H1 (cell line): ENCODE measurements around the gene TDG. TPM values are rescaled to one million over a fixed set of nuclear protein-coding genes. Genes with fewer than 3 reads are reported as not detected.
A peak's percentile ranks its signal among the peaks of the same experiment; 100 is the strongest.

ENCODE experiments used
- CTCF ChIA-PET: fragments of 300-600 bp; sonication (Branson Sonifier 250); formaldehyde crosslinking; loops from one replicate; lab custom pipeline; 2021; ENCODE audit not compliant: partially characterized antibody; lab: Charles Lee
- POLR2A ChIA-PET: fragments of 300-600 bp; sonication (Branson Sonifier 250); formaldehyde crosslinking; loops from one replicate; lab custom pipeline; 2021; ENCODE audit warnings: inconsistent platforms; ENCODE audit not compliant: partially characterized antibody; lab: Charles Lee
- DNase-seq, 2 experiments: peaks; one replicate each; pipeline versions ENCODE4 v3.0.0 to v3.0.0-alpha.2; 2010 to 2022; ENCODE audit warnings: low spot score in 2 of 2, low read depth in 1 of 2, mixed read lengths in 1 of 2
- FAIRE-seq: peaks from 2 replicates; lab custom pipeline; 2011; peaks lifted over from hg19 to GRCh38; lab: Jason Lieb, UNC
- H2AFZ ChIP-seq: 2 replicates; pipeline ENCODE4 v1.8.1; 2012; ENCODE audit warnings: low read length, inconsistent platforms
- H2AK5ac ChIP-seq: 2 replicates; pipeline ENCODE4 v1.6.1; 2013; ENCODE audit warnings: low read depth, low read length
- H2BK120ac ChIP-seq: replicated peaks from 2 replicates; pipeline ENCODE3; 2013; ENCODE audit warnings: low read depth, low read length, inconsistent platforms
- H2BK12ac ChIP-seq: 2 replicates; pipeline ENCODE4 v1.6.1; 2013; ENCODE audit warnings: low read depth, low read length
- H2BK15ac ChIP-seq: 2 replicates; pipeline ENCODE4 v1.6.1; 2013; ENCODE audit warnings: low read length
- H2BK20ac ChIP-seq: 2 replicates; pipeline ENCODE4 v1.6.1; 2013; ENCODE audit warnings: low read length
- H2BK5ac ChIP-seq: 2 replicates; pipeline ENCODE4 v1.6.1; 2013; ENCODE audit warnings: low read depth, low read length
- H3K14ac ChIP-seq: 2 replicates; pipeline ENCODE4 v1.6.1; 2013; ENCODE audit warnings: inconsistent platforms; ENCODE audit not compliant: insufficient read length
- H3K18ac ChIP-seq: 2 replicates; pipeline ENCODE4 v1.6.1; 2013; ENCODE audit warnings: low read length; ENCODE audit errors: extremely low read depth
- H3K23ac ChIP-seq: 2 replicates; pipeline ENCODE4 v1.6.1; 2013; ENCODE audit warnings: inconsistent platforms; ENCODE audit not compliant: insufficient read length
- H3K23me2 ChIP-seq: 2 replicates; pipeline ENCODE4 v1.6.1; 2013; ENCODE audit warnings: low read depth, low read length
- H3K27ac ChIP-seq: 2 replicates; pipeline ENCODE4 v1.6.1; 2011; ENCODE audit warnings: low read depth, low read length, inconsistent platforms
- H3K27me3 ChIP-seq, 4 experiments: replicated peaks in 1 of 4; 1 replicate in 1 of 4; 2 replicates in 3 of 4; pipeline versions ENCODE4 v1.6.1 to v1.8.1; 2011 to 2013; ENCODE audit warnings: low read length in 3 of 4, mild to moderate bottlenecking in 3 of 4, inconsistent platforms in 2 of 4, mixed read lengths in 2 of 4, moderate library complexity in 1 of 4; ENCODE audit not compliant: control insufficient read depth in 3 of 4, insufficient read depth in 3 of 4; ENCODE audit errors: extremely low read depth in 1 of 4
- H3K36me3 ChIP-seq, 4 experiments: 2 replicates each; pipeline versions ENCODE4 v1.6.1 to v1.8.1; 2011 to 2013; ENCODE audit warnings: mild to moderate bottlenecking in 4 of 4, low read length in 3 of 4, moderate library complexity in 2 of 4, control low read depth in 1 of 4, inconsistent platforms in 1 of 4; ENCODE audit not compliant: insufficient read depth in 4 of 4, control insufficient read depth in 2 of 4
- H3K4ac ChIP-seq: replicated peaks from 2 replicates; pipeline ENCODE3; 2013; ENCODE audit warnings: low read length, low read depth, mixed read lengths, inconsistent platforms; ENCODE audit not compliant: insufficient read length
- H3K4me1 ChIP-seq, 4 experiments: replicated peaks in 1 of 4; 1 replicate in 1 of 4; 2 replicates in 3 of 4; pipeline versions ENCODE4 v1.6.1 to v1.8.1; 2011 to 2013; ENCODE audit warnings: low read length in 3 of 4, inconsistent platforms in 2 of 4, mixed read lengths in 1 of 4; ENCODE audit not compliant: insufficient read depth in 4 of 4, control insufficient read depth in 3 of 4
- H3K4me2 ChIP-seq, 2 experiments: 2 replicates each; pipeline versions ENCODE4 v1.6.1 to v1.8.1; 2011 to 2013; ENCODE audit warnings: low read depth in 2 of 2, low read length in 2 of 2, control low read depth in 1 of 2, inconsistent platforms in 1 of 2, mild to moderate bottlenecking in 1 of 2; ENCODE audit not compliant: insufficient read depth in 1 of 2
- H3K4me3 ChIP-seq, 4 experiments: fragments of 200-600, 300-600 bp in 1 of 4; sonication (generic), shearing (Covaris generic), sonication (Bioruptor Twin) in 1 of 4; 2 replicates each; pipeline versions ENCODE4 v1.5.1 to v1.8.1; 2011 to 2016; ENCODE audit warnings: low read length in 4 of 4, low read depth in 3 of 4, control low read depth in 2 of 4, inconsistent platforms in 2 of 4, mild to moderate bottlenecking in 2 of 4, mixed read lengths in 1 of 4, moderate library complexity in 1 of 4; ENCODE audit not compliant: insufficient read depth in 2 of 4; ENCODE audit errors: extremely low read depth in 1 of 4
- H3K56ac ChIP-seq: replicated peaks from 2 replicates; pipeline ENCODE3; 2013; ENCODE audit warnings: low read depth, mild to moderate bottlenecking, mixed read lengths, low read length, inconsistent platforms; ENCODE audit not compliant: insufficient read length
- H3K79me1 ChIP-seq: 2 replicates; pipeline ENCODE4 v1.6.1; 2013; ENCODE audit warnings: low read depth, low read length, control low read depth
- H3K79me2 ChIP-seq, 2 experiments: 2 replicates each; pipeline versions ENCODE4 v1.6.1 to v1.8.1; 2012 to 2013; ENCODE audit warnings: low read length in 2 of 2, mild to moderate bottlenecking in 2 of 2, inconsistent platforms in 1 of 2; ENCODE audit not compliant: insufficient read depth in 2 of 2, control insufficient read depth in 1 of 2
- H3K9ac ChIP-seq, 4 experiments: replicated peaks in 1 of 4; 1 replicate in 1 of 4; 2 replicates in 3 of 4; pipeline versions ENCODE4 v1.6.1 to v1.8.1; 2011 to 2013; ENCODE audit warnings: low read depth in 3 of 4, low read length in 3 of 4, control low read depth in 2 of 4, mild to moderate bottlenecking in 2 of 4, moderate library complexity in 2 of 4, inconsistent platforms in 1 of 4; ENCODE audit errors: extremely low read depth in 1 of 4
- H3K9me3 ChIP-seq, 2 experiments: 2 replicates each; pipeline versions ENCODE4 v1.6.1 to v1.8.1; 2012 to 2013; ENCODE audit warnings: mild to moderate bottlenecking in 2 of 2, moderate library complexity in 2 of 2, control low read depth in 1 of 2, inconsistent platforms in 1 of 2, low read depth in 1 of 2, low read length in 1 of 2, mixed read lengths in 1 of 2; ENCODE audit not compliant: insufficient read depth in 2 of 2
- H4K20me1 ChIP-seq, 2 experiments: replicated peaks in 1 of 2; 2 replicates each; pipeline versions ENCODE3 to v1.8.1; 2011 to 2013; ENCODE audit warnings: inconsistent platforms in 2 of 2, low read length in 2 of 2, mild to moderate bottlenecking in 1 of 2; ENCODE audit not compliant: insufficient read depth in 2 of 2, control insufficient read depth in 1 of 2
- H4K5ac ChIP-seq: 2 replicates; pipeline ENCODE4 v1.6.1; 2013; ENCODE audit warnings: low read length, low read depth, mixed read lengths, inconsistent platforms; ENCODE audit not compliant: insufficient read length
- H4K8ac ChIP-seq: 2 replicates; pipeline ENCODE4 v1.8.0; 2013; ENCODE audit warnings: mild to moderate bottlenecking, moderate library complexity, low read length, inconsistent platforms; ENCODE audit not compliant: insufficient read depth; ENCODE audit errors: extremely low read depth
- H4K91ac ChIP-seq: replicated peaks from 2 replicates; pipeline ENCODE3; 2013; ENCODE audit warnings: low read length, mixed read lengths, inconsistent platforms; ENCODE audit not compliant: insufficient read length
- CBX5 ChIP-seq: fragments of 300-800, 300-1000 bp; sonication (generic); IDR thresholded peaks from 2 replicates; pipeline ENCODE4 v1.7.1; 2016; ENCODE audit warnings: antibody characterized with exemption, low read length, low read depth
- GTF2F1 ChIP-seq: IDR thresholded peaks from 2 replicates; pipeline ENCODE4 v1.6.1; 2012; ENCODE audit warnings: low read depth, low read length, improper control_type of control experiment, borderline replicate concordance
- HDAC6 ChIP-seq: IDR thresholded peaks from one replicate; pipeline ENCODE4 v1.7.1; 2012; ENCODE audit warnings: low read depth, mild to moderate bottlenecking, inconsistent platforms, low read length, moderate library complexity
- POU5F1 ChIP-seq: IDR thresholded peaks from 2 replicates; pipeline ENCODE4 v1.6.1; 2011; ENCODE audit warnings: low read depth, mild to moderate bottlenecking, low read length, moderate library complexity
- RBBP5 ChIP-seq: IDR thresholded peaks from 2 replicates; pipeline ENCODE4 v1.7.1; 2012; ENCODE audit warnings: low read depth, mild to moderate bottlenecking, inconsistent platforms, low read length, moderate library complexity, borderline replicate concordance
- RFX5 ChIP-seq: IDR thresholded peaks from 2 replicates; pipeline ENCODE4 v1.6.1; 2011; ENCODE audit warnings: low read depth, low read length, improper control_type of control experiment, borderline replicate concordance
- RNF2 ChIP-seq: fragments of 200-900, 300-1000 bp; sonication (generic); IDR thresholded peaks from 2 replicates; pipeline ENCODE4 v1.7.1; 2016; ENCODE audit warnings: borderline replicate concordance, low read depth, mild to moderate bottlenecking, antibody characterized with exemption, low read length; ENCODE audit not compliant: poor library complexity, severe bottlenecking; ENCODE audit errors: missing control alignments
- SIN3A ChIP-seq, 2 experiments: IDR thresholded peaks in 1 of 2; conservative IDR thresholded peaks in 1 of 2; 2 replicates each; pipeline ENCODE4 v1.6.1; 2011 to 2012; ENCODE audit warnings: low read length in 2 of 2, improper control_type of control experiment in 1 of 2, low read depth in 1 of 2, mild to moderate bottlenecking in 1 of 2
- SIRT6 ChIP-seq: IDR thresholded peaks from one replicate; pipeline ENCODE4 v1.7.1; 2012; ENCODE audit warnings: low read length, inconsistent platforms
- WGBS, 2 experiments: shearing (Covaris generic) in 1 of 2; methylation state at CpG; one replicate each; pipeline versions ENCODE4 v1.1.6 to v1.1.7; 2013 to 2015; ENCODE audit warnings: low lambda C conversion rate in 2 of 2, mixed read lengths in 2 of 2, inconsistent platforms in 1 of 2, low coverage in 1 of 2, missing lambda C conversion rate in 1 of 2; ENCODE audit not compliant: insufficient replicate concordance in 2 of 2, insufficient coverage in 1 of 2, insufficient read length in 1 of 2; ENCODE audit errors: extremely low coverage in 1 of 2, missing lambda C conversion rate in 1 of 2; 5-methylcytosine and 5-hydroxymethylcytosine counted together
- polyA plus RNA-seq, 7 experiments: library from polyadenylated mRNA; depleted of rRNA in 3 of 7; stranded (reverse) in 5 of 7; unstranded in 2 of 7; fragments of >200 nt in 5 of 7; fragments of 200-250 nt in 2 of 7; gene quantifications; 1 replicate in 5 of 7; 2 replicates in 1 of 7; 4 replicates in 1 of 7; pipeline versions ENCODE4 v1.2.1 to v1.2.3, GENCODE V29; 2011 to 2013; ENCODE audit warnings: missing spikeins in 2 of 7, mixed read lengths in 2 of 7
- total RNA-seq: library from RNA; stranded (reverse); fragmentation: NEBNext Ultra II Directional; extraction: Animal tissue kit (Norgen Biotek cat#: 25700); gene quantifications from 2 replicates; pipeline ENCODE4 v1.2.1, GENCODE V29; 2021
- TF ChIP-seq, protein P1 (sequence below), 3 experiments: IDR thresholded peaks; 1 replicate in 2 of 3; 2 replicates in 1 of 3; pipeline versions ENCODE4 v1.5.1 to v1.6.1; 2011; ENCODE audit warnings: low read length in 3 of 3, mild to moderate bottlenecking in 3 of 3, inconsistent platforms in 2 of 3, low read depth in 1 of 3, moderate library complexity in 1 of 3; ENCODE audit not compliant: insufficient read depth in 1 of 3; ENCODE audit errors: control extremely low read depth in 1 of 3

TDG gene
- total and polyA plus RNA-seq, 2 of the 8 experiments (the other 6 are each of a cell fraction or from before 2014, with no cell fraction given) = 22.7 to 47.8 TPM

DNA sequence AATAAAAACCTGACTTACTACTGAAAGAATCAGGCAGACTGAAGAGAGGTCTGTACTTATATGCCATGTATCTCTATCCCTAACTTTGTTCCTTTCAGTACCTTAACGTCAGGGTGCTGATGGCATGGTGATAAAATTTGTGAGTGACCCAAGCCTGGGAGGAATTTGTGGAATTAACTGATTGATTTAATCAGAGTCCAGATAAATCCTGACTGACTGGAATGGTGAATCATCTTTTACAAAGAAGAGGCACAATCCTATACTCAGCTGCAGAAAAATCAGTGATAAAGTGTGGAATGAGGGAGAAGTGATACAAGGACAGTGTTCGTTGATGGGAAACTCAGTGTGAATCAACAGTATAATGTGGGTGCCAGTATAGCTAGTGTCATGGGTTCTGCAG, 3.7 kb downstream of the TDG start:
- Histone ChIP-seq H3K4me1 (peaks cover 0 to 9% (median 1%) of the 10 kb centered on the region in 4 experiments; a peak in 4 of 7 replicates), H3K23ac (no peak overlapping the region), H3K56ac (no peak overlapping the region), H3K4me3 (no peak overlapping the region), H3K79me2 (peaks cover 49 to 94% of the 10 kb centered on the region in 2 experiments), H4K20me1 (peaks cover 5% of the 10 kb centered on the region in 2 experiments), H3K23me2 (peaks cover 9% of the 10 kb centered on the region; the same call in 1 of the 2 replicates), H3K18ac (no peak overlapping the region), H3K27me3 (no peaks in the 10 kb centered on the region), H3K27ac (no peak overlapping the region), H2BK5ac (no peak overlapping the region), H3K9ac (peak overlapping the region in 1 of 4 experiments; percentile 18; a peak in 1 of 7 replicates), H3K14ac (no peak overlapping the region), H3K79me1 (peaks cover 7% of the 10 kb centered on the region; the same call in 1 of the 2 replicates), H4K5ac (no peak overlapping the region), H4K91ac (no peak overlapping the region), H3K36me3 (peaks cover 0 to 21% (median 3%) of the 10 kb centered on the region in 4 experiments; a peak in 1 of 8 replicates), H3K4ac (no peak overlapping the region), H2AFZ (no peak overlapping the region), H2BK20ac (no peak overlapping the region), H3K4me2 (no peak overlapping the region), H2BK120ac (no peak overlapping the region), H4K8ac (no peak overlapping the region), H3K9me3 (no peaks in the 10 kb centered on the region), H2AK5ac (no peak overlapping the region), H2BK15ac (no peak overlapping the region), H2BK12ac (no peak overlapping the region)
- CTCF ChIA-PET = interaction anchor here (1.9 kb wide), 1 partner anchor 93 kb away, joined by 5 read pairs; no protein-coding TSS in a partner anchor
- DNase-seq (no peak), FAIRE-seq (no peak)
- POLR2A ChIA-PET = interaction anchor here (1.0 to 2.2 kb wide), 5 partner anchors 10 to 15 kb away, joined by 3 to 7 read pairs (median 5); a partner anchor contains a TSS
- WGBS, 2 experiments = 88% methylated on average over 2 of the region's 2 CpGs; no CpG with 5 or more reads in 1 of the 2 experiments
- TF ChIP-seq CBX5 = no peak
- no peak for TF ChIP-seq RNF2
- no peak for TF ChIP-seq RFX5
- TF ChIP-seq, protein P1, sequence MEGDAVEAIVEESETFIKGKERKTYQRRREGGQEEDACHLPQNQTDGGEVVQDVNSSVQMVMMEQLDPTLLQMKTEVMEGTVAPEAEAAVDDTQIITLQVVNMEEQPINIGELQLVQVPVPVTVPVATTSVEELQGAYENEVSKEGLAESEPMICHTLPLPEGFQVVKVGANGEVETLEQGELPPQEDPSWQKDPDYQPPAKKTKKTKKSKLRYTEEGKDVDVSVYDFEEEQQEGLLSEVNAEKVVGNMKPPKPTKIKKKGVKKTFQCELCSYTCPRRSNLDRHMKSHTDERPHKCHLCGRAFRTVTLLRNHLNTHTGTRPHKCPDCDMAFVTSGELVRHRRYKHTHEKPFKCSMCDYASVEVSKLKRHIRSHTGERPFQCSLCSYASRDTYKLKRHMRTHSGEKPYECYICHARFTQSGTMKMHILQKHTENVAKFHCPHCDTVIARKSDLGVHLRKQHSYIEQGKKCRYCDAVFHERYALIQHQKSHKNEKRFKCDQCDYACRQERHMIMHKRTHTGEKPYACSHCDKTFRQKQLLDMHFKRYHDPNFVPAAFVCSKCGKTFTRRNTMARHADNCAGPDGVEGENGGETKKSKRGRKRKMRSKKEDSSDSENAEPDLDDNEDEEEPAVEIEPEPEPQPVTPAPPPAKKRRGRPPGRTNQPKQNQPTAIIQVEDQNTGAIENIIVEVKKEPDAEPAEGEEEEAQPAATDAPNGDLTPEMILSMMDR (IDR thresholded peaks at IDR 0.05; ENCODE audit: control extremely low read depth in 1 of 3, insufficient read depth in 1 of 3, low read depth in 1 of 3, low read length in 3 of 3) = no peak
- no peak for TF ChIP-seq GTF2F1
- no peak for TF ChIP-seq SIN3A (conservative IDR thresholded peaks at IDR 0.05 in 1 of 2, IDR thresholded peaks at IDR 0.05 in 1 of 2; ENCODE audit: low read depth in 1 of 2, low read length in 2 of 2)
- TF ChIP-seq RBBP5 = no peak
- no peak for TF ChIP-seq POU5F1
- TF ChIP-seq SIRT6 = no peak
- TF ChIP-seq HDAC6 = no peak
